ENCODE results near the gene CDH4.
"Not testable (repeated sequence)": the region's sequence is repeated elsewhere in the genome, so short reads cannot be mapped to it uniquely, and the experiment has no call there.

CDH4 gene

DNA sequence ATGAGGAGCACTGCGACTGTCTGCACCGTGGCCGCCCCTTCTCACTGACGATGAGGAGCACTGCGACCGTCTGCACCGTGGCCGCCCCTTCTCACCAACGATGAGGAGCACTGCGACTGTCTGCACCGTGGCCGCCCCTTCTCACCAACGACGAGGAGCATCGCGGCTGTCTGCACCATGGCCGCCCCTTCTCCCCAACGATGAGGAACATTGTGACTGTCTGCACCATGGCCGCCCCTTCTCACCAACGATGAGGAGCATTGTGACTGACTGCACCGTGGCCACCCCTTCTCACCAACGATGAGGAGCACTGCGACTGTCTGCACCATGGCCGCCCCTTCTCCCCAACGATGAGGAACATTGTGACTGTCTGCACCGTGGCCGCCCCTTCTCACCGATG lies 696.0 kb downstream of the CDH4 start:
- not testable (repeated sequence) for DNase-seq

DNA sequence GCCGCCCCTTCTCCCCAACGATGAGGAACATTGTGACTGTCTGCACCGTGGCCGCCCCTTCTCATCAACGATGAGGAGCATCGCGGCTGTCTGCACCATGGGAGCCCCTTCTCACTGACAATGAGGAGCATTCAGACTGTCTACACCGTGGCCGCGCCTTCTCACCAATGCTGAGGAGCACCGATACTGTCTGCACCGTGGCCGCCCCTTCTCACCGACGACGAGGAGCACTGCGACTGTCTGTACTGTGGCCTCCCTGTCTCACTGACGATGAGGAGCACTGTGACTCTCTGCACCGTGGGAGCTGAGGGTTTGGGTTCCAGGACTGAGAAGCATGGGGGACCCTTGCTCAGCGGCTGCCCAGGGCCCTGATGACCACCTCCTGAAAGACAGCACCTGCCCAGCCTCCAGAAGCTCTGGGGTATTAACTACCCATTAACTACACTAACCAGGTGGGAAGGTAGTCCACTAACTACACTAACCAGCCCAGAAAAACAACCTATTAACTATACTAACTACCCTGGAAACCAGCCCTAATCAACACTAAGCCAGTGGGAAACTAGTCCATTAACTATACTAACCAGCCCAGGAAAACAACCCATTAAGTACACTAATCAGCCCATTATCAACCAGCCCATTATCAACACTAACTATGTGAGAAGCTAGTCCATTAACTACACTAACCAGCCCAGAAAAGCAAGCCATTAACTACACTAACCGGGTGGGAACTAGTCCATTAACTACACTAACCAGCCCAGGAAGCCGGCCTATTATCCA lies 696.7 kb downstream of the CDH4 start:
- DNase-seq, result no peak

GRCh38 chr20:61949363-61949713 lies 697.3 kb downstream of the CDH4 start:
- DNase-seq, result no peak

- no peak for DNase-seq
Observed at GRCh38 chr20:61949714-61950640, 697.9 kb downstream of the CDH4 start.

DNA sequence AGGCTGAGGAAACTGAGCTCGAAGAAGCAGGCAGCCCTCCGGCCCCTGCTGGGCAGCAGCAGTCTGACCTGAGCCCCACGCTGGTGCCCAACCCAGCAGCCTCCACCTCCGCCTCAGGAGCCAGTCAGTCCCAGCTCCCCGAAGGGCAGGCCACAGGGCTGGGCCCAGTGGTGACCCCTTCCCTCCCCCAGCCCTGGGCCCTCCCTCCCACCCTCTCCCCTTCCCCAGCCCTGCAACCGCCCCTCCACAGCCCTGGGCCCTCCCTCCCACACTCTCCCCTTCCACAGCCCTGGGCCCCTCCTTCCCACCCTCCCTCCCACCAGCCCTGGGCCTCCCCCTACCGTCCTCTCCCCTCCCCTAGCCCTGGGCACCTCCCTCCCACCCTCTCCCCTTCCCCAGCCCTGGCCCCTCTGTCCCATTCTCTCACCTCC lies 698.6 kb downstream of the CDH4 start:
- no peak for DNase-seq

- peak; percentile 38 for DNase-seq
Observed at GRCh38 chr20:61951695-61952533, 699.9 kb downstream of the CDH4 start.

DNA sequence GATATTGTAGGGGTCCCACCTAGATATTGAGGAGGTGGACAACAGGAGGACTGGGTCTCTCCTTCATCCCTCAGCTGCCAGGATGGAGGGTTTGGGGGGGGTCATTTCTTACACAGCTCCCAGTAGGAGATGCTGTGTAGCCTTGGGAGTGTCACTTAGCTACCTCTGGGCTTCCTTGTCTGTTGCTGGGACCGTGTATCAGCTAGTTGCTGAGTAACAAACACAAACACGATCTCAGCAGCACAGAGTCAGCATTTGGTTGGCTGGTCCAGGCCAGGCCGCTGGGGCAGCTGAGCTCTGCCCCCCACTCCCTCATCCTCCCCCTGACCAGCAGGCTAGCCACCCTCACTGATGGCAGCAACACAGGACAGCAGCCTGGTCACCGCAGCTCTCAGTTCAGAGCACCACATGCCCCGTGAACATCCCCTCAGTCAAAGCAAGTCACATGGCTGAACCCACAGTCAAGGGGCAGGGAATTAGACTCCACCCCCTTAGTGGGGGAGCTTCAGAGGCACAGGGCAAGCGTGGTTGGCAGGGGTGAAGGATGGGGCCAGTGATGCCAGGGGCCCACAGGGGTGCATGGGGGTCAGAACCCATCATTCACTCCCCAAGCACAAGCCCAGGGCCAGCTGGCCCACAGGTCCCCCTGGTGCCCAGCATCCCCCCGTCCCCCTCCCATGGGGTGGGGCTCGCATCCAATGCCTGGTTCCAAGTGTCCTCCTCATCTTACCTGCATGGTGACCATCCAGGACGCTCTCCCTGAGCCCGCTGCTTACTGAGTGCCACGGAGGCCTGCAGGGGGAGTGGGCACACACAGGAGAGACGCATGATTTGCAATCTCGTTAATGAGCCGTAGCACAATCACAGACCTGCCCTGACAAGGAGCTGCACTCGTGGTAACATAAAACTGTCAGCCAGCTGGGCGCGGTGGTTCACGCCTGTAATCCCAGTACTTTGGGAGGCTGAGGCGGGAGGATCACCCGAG lies 701.3 kb downstream of the CDH4 start:
- DNase-seq, result no peak

GRCh38 chr20:61954276-61955021 lies 702.4 kb downstream of the CDH4 start:
- DNase-seq, result no peak

GRCh38 chr20:61955668-61956395 lies 703.8 kb downstream of the CDH4 start:
- no peak for DNase-seq

- no peak for DNase-seq
Observed at GRCh38 chr20:61956396-61957342, 704.6 kb downstream of the CDH4 start.

GRCh38 chr20:61957961-61958715 lies 706.1 kb downstream of the CDH4 start:
- DNase-seq, result no peak

DNA sequence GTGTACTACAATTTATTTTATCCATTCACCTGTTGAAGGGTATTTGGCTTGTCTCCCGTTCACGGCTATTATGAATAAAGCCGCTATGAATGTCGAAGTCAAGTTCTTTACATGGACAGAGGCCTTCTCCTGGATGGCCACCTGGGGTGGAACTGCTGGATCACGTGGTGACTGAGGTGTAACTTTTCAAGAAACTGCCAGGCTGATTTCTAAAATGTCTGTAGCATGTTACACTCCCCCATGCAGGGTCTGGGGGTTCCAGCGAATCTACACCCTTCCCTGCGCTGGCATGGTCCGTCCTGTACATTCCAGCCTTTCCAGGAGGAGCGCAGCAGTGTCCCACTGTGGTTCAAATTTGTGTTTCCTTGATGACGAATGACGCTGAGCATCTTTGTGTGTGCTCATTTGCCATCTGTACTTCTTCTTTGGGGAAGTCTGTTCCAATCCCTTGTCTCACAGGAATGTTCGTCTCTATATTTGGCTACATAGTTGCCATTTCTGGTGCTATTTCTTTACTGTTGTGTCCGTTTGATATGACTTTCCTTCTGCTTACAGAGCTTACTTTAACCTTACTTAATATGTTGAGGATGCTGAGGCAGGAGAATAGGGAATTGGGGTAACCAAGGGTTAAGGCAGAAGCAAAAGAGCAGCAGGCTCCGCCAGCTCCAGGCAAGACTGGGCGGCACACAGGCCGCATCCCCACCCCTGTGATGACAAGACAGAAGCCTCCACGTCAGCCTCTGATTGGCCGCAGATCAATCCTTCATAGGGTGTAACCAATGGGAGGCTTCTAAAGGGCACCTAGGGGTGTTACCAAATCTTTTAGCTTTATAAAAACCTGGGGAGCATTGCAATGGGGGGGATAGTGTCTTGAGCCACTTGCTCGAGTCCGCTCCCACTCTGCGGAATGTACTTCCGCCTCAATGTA lies 707.0 kb downstream of the CDH4 start:
- DNase-seq, result no peak

DNA sequence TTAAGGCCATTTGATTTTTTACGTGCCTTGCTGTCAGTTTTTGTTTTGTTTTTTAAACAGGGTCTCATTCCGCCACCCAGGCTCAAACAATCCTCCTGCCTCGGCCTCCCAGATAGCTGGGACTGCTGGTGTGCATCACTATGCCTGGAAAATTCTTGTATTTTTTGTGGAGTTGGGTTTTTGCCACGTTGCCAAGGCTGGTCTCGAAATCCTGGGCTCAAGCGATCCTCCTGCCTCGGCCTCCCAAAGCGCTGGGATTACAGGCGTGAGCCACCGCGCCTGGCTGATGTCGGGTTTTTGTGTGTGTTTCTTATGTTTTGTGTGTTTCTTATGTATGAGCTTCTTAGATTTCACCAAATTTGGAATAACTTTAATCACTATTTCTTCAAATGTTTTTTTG lies 708.8 kb downstream of the CDH4 start:
- no peak for DNase-seq

DNA sequence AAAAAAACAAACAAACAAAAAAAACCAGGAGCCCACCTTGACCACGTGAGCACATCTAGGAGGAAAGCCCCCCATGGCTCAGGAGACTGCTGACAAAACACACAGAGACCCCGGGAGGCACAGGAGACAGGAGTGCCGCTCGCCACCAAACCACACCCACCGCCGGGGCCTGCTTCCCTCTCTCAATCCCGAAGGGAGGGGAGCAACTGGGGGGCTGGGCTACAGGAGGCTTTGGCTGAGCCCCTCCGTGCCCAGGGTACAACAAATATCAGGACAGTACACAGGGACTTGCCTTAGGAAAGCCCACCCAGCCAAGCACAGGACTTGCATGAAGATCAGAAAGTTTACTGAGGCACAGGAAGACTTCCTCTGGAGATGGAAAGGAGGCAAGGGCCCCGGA lies 711.1 kb downstream of the CDH4 start:
- DNase-seq, result no peak

- no peak for DNase-seq
Observed at GRCh38 chr20:61963885-61964674, 712.0 kb downstream of the CDH4 start.
